Mucosa of rectum (tissue), 2 donors: Measurements from ENCODE around the gene CNDP2.
A peak's percentile ranks its signal among the peaks of the same experiment; 100 is the strongest.

Experiments
- H3K27ac ChIP-seq, 2 donors: one replicate each; pipeline ENCODE4 v1.7.0; 2013; ENCODE audit warnings: inconsistent platforms in 2 of 2, low read depth in 2 of 2, low read length in 2 of 2
- H3K27me3 ChIP-seq, 2 donors: one replicate each; pipeline ENCODE4 v1.7.0; 2013; ENCODE audit warnings: low read length in 2 of 2; ENCODE audit not compliant: control insufficient read depth in 2 of 2, insufficient read depth in 2 of 2
- H3K36me3 ChIP-seq, 2 donors: one replicate each; pipeline ENCODE4 v1.7.0; 2013; ENCODE audit warnings: low read length in 2 of 2; ENCODE audit not compliant: control insufficient read depth in 2 of 2, insufficient read depth in 2 of 2
- H3K4me1 ChIP-seq, 2 donors: one replicate each; pipeline ENCODE4 v1.7.0; 2013; ENCODE audit warnings: low read length in 2 of 2, mild to moderate bottlenecking in 1 of 2; ENCODE audit not compliant: control insufficient read depth in 2 of 2, insufficient read depth in 2 of 2
- H3K4me3 ChIP-seq, 2 donors: one replicate each; pipeline ENCODE4 v1.7.0; 2013; ENCODE audit warnings: low read length in 2 of 2
- H3K9ac ChIP-seq, 2 donors: one replicate each; pipeline ENCODE4 v1.7.0; 2013; ENCODE audit warnings: low read length in 2 of 2, low read depth in 1 of 2, mild to moderate bottlenecking in 1 of 2
- H3K9me3 ChIP-seq, 2 donors: one replicate each; pipeline ENCODE4 v1.7.0; 2013; ENCODE audit warnings: low read length in 2 of 2; ENCODE audit not compliant: control insufficient read depth in 2 of 2
- donor health status: healthy.
- donor health status: Normal muscosa, but diverticular disease.

The CNDP2 gene

GRCh38 chr18:74456017-74456348, 40.2 kb upstream of the CNDP2 start:
- no peaks in the 10 kb centered on the region for H3K36me3 ChIP-seq
- no peak overlapping the region for H3K9ac ChIP-seq
- H3K27me3 ChIP-seq, result peaks cover 16 to 26% of the 10 kb centered on the region in 2 donors
- H3K9me3 ChIP-seq, result no peaks in the 10 kb centered on the region
- H3K4me1 ChIP-seq, result peaks cover 0 to 5% of the 10 kb centered on the region in 2 donors
- H3K4me3 ChIP-seq, result no peak overlapping the region
- H3K27ac ChIP-seq, result no peak overlapping the region

- no peak overlapping the region for H3K27ac ChIP-seq
- H3K4me3 ChIP-seq, result peak overlapping the region; percentile 37 to 42
- H3K4me1 ChIP-seq, result peaks cover 0 to 2% of the 10 kb centered on the region in 2 donors
- no peaks in the 10 kb centered on the region for H3K36me3 ChIP-seq
- no peak overlapping the region for H3K9ac ChIP-seq
- peaks cover 16 to 26% of the 10 kb centered on the region in 2 donors for H3K27me3 ChIP-seq
- H3K9me3 ChIP-seq, result no peaks in the 10 kb centered on the region
Observed at GRCh38 chr18:74456349-74457042, 39.7 kb upstream of the CNDP2 start.

- H3K27ac ChIP-seq, result no peak within 1 kb of the TSS
- H3K9me3 ChIP-seq, result no peaks in the 10 kb centered on the region
- H3K4me1 ChIP-seq, result peaks cover 0 to 2% of the 10 kb centered on the region in 2 donors
- H3K27me3 ChIP-seq, result peaks cover 16 to 26% of the 10 kb centered on the region in 2 donors
- H3K4me3 ChIP-seq, result peak within 1 kb of the TSS; percentile 37 to 42
- H3K9ac ChIP-seq, result no peak within 1 kb of the TSS
- no peaks in the 10 kb centered on the region for H3K36me3 ChIP-seq
Observed at GRCh38 chr18:74457043-74457724, 39.0 kb upstream of the CNDP2 start, which contains the start of gene DIPK1C. TSS of gene DIPK1C (minus strand) at chr18:74457308. CDS start at chr18:74457259, 49 bp downstream.

- peaks cover 16 to 26% of the 10 kb centered on the region in 2 donors for H3K27me3 ChIP-seq
- peaks cover 0 to 2% of the 10 kb centered on the region in 2 donors for H3K4me1 ChIP-seq
- H3K9ac ChIP-seq, result no peak overlapping the region
- H3K27ac ChIP-seq, result no peak overlapping the region
- no peak overlapping the region for H3K4me3 ChIP-seq
- no peaks in the 10 kb centered on the region for H3K36me3 ChIP-seq
- no peaks in the 10 kb centered on the region for H3K9me3 ChIP-seq
Observed at GRCh38 chr18:74457725-74458421, 38.3 kb upstream of the CNDP2 start.

GRCh38 chr18:74459889-74460288, 36.3 kb upstream of the CNDP2 start:
- Histone ChIP-seq H3K9me3 (no peaks in the 10 kb centered on the region), H3K4me1 (peaks cover 0 to 2% of the 10 kb centered on the region in 2 donors), H3K27me3 (peaks cover 16 to 22% of the 10 kb centered on the region in 2 donors), H3K36me3 (no peaks in the 10 kb centered on the region), H3K4me3 (no peak overlapping the region), H3K9ac (no peak overlapping the region), H3K27ac (no peak overlapping the region)

GRCh38 chr18:74460825-74461224, 35.3 kb upstream of the CNDP2 start:
- no peak overlapping the region for H3K4me3 ChIP-seq
- H3K36me3 ChIP-seq, result no peaks in the 10 kb centered on the region
- H3K4me1 ChIP-seq, result peaks cover 0 to 2% of the 10 kb centered on the region in 2 donors
- H3K27me3 ChIP-seq, result peaks cover 16 to 20% of the 10 kb centered on the region in 2 donors
- H3K9ac ChIP-seq, result no peak overlapping the region
- no peaks in the 10 kb centered on the region for H3K9me3 ChIP-seq
- H3K27ac ChIP-seq, result no peak overlapping the region

- Histone ChIP-seq H3K27ac (no peak overlapping the region), H3K4me1 (no peaks in the 10 kb centered on the region), H3K4me3 (no peak overlapping the region), H3K27me3 (peaks cover 3 to 9% of the 10 kb centered on the region in 2 donors), H3K9me3 (no peaks in the 10 kb centered on the region), H3K9ac (no peak overlapping the region), H3K36me3 (no peaks in the 10 kb centered on the region)
Observed at GRCh38 chr18:74463254-74463653, 32.9 kb upstream of the CNDP2 start.

- H3K4me3 ChIP-seq, result no peak overlapping the region
- H3K27me3 ChIP-seq, result peaks cover 0 to 6% of the 10 kb centered on the region in 2 donors
- H3K4me1 ChIP-seq, result no peaks in the 10 kb centered on the region
- H3K9me3 ChIP-seq, result no peaks in the 10 kb centered on the region
- H3K36me3 ChIP-seq, result no peaks in the 10 kb centered on the region
- no peak overlapping the region for H3K9ac ChIP-seq
- no peak overlapping the region for H3K27ac ChIP-seq
Observed at GRCh38 chr18:74463983-74464382, 32.2 kb upstream of the CNDP2 start.

- peaks cover 0 to 2% of the 10 kb centered on the region in 2 donors for H3K27me3 ChIP-seq
- H3K9ac ChIP-seq, result no peak overlapping the region
- H3K36me3 ChIP-seq, result no peaks in the 10 kb centered on the region
Observed at GRCh38 chr18:74465775-74466174, 30.4 kb upstream of the CNDP2 start.

GRCh38 chr18:74468547-74469061, 27.6 kb upstream of the CNDP2 start:
- H3K36me3 ChIP-seq, result no peaks in the 10 kb centered on the region
- H3K9ac ChIP-seq, result no peak overlapping the region
- peaks cover 0 to 3% of the 10 kb centered on the region in 2 donors for H3K9me3 ChIP-seq
- no peak overlapping the region for H3K27ac ChIP-seq
- no peaks in the 10 kb centered on the region for H3K4me1 ChIP-seq
- H3K27me3 ChIP-seq, result peaks cover 0 to 2% of the 10 kb centered on the region in 2 donors
- no peak overlapping the region for H3K4me3 ChIP-seq

More at GRCh38 chr18:74465775-74466174, 30.4 kb upstream of the CNDP2 start:
- H3K4me3 ChIP-seq, result no peak overlapping the region
- H3K4me1 ChIP-seq, result no peaks in the 10 kb centered on the region
- H3K9me3 ChIP-seq, result peaks cover 0 to 3% of the 10 kb centered on the region in 2 donors
- no peak overlapping the region for H3K27ac ChIP-seq
